ENCODE measurements around the gene NFATC2.
A peak's percentile ranks its signal among the peaks of the same experiment; 100 is the strongest.

The NFATC2 gene

GRCh38 chr20:51417250-51418136 lies 125.0 kb downstream of the NFATC2 start:
- Histone ChIP-seq H3K27ac (ENCODE audit: low read depth, low read length, poor library complexity, severe bottlenecking) (peak overlapping the region; percentile 4), H3K9ac (ENCODE audit: low read length) (no peak overlapping the region), H4K20me1 (ENCODE audit: insufficient read depth, low read length) (no peaks in the 10 kb centered on the region), H3K4me3 (ENCODE audit: low read depth, low read length, poor library complexity, severe bottlenecking) (no peak overlapping the region), H3F3A (ENCODE audit: insufficient read depth, low read length) (no peaks in the 10 kb centered on the region), H3K9me3 (ENCODE audit: low read length) (no peaks in the 10 kb centered on the region), H3K27me3 (ENCODE audit: insufficient read depth, low read length) (no peaks in the 10 kb centered on the region), H3K4me1 (ENCODE audit: insufficient read depth, low read length, severe bottlenecking) (peaks cover 31% of the 10 kb centered on the region), H2AFZ (ENCODE audit: low read length) (no peak overlapping the region), H3K36me3 (ENCODE audit: insufficient read depth, low read length) (peaks cover 50% of the 10 kb centered on the region), H3K79me2 (ENCODE audit: insufficient read depth, low read length) (no peaks in the 10 kb centered on the region), H3K9me2 (ENCODE audit: low read depth, low read length) (no peaks in the 10 kb centered on the region), H3K4me2 (ENCODE audit: low read length) (no peak overlapping the region)
- no peak for TF ChIP-seq CTCF (IDR thresholded peaks at IDR 0.05; ENCODE audit: low read length)
- TF ChIP-seq EZH2 (IDR thresholded peaks at IDR 0.05; ENCODE audit: borderline replicate concordance, low read length): no peak

GRCh38 chr20:51416532-51417249 lies 125.8 kb downstream of the NFATC2 start:
- Histone ChIP-seq H4K20me1 (ENCODE audit: insufficient read depth, low read length) (no peaks in the 10 kb centered on the region), H3K9ac (ENCODE audit: low read length) (no peak overlapping the region), H3K27me3 (ENCODE audit: insufficient read depth, low read length) (no peaks in the 10 kb centered on the region), H3K27ac (ENCODE audit: low read depth, low read length, poor library complexity, severe bottlenecking) (peak overlapping the region; percentile 4), H3K36me3 (ENCODE audit: insufficient read depth, low read length) (peaks cover 42% of the 10 kb centered on the region), H3K9me3 (ENCODE audit: low read length) (no peaks in the 10 kb centered on the region), H3K4me1 (ENCODE audit: insufficient read depth, low read length, severe bottlenecking) (peaks cover 39% of the 10 kb centered on the region), H3K9me2 (ENCODE audit: low read depth, low read length) (no peaks in the 10 kb centered on the region), H2AFZ (ENCODE audit: low read length) (no peak overlapping the region), H3K4me2 (ENCODE audit: low read length) (no peak overlapping the region), H3K79me2 (ENCODE audit: insufficient read depth, low read length) (no peaks in the 10 kb centered on the region), H3F3A (ENCODE audit: insufficient read depth, low read length) (no peaks in the 10 kb centered on the region), H3K4me3 (ENCODE audit: low read depth, low read length, poor library complexity, severe bottlenecking) (no peak overlapping the region)
- no peak for TF ChIP-seq EZH2 (IDR thresholded peaks at IDR 0.05; ENCODE audit: borderline replicate concordance, low read length)
- no peak for TF ChIP-seq CTCF (IDR thresholded peaks at IDR 0.05; ENCODE audit: low read length)

- H2AFZ ChIP-seq (ENCODE audit: low read length): no peak overlapping the region
- H3K79me2 ChIP-seq (ENCODE audit: insufficient read depth, low read length): no peaks in the 10 kb centered on the region
- H3K4me1 ChIP-seq (ENCODE audit: insufficient read depth, low read length, severe bottlenecking): peaks cover 68% of the 10 kb centered on the region
- H3K4me2 ChIP-seq (ENCODE audit: low read length): no peak overlapping the region
- no peak overlapping the region for H3K9ac ChIP-seq (ENCODE audit: low read length)
- no peaks in the 10 kb centered on the region for H3K9me3 ChIP-seq (ENCODE audit: low read length)
- no peaks in the 10 kb centered on the region for H3K9me2 ChIP-seq (ENCODE audit: low read depth, low read length)
- H3K27ac ChIP-seq (ENCODE audit: low read depth, low read length, poor library complexity, severe bottlenecking): peak overlapping the region; percentile 73
- H4K20me1 ChIP-seq (ENCODE audit: insufficient read depth, low read length): no peaks in the 10 kb centered on the region
- no peaks in the 10 kb centered on the region for H3K27me3 ChIP-seq (ENCODE audit: insufficient read depth, low read length)
- no peak for TF ChIP-seq EZH2 (IDR thresholded peaks at IDR 0.05; ENCODE audit: borderline replicate concordance, low read length)
- TF ChIP-seq CTCF (IDR thresholded peaks at IDR 0.05; ENCODE audit: low read length): no peak
- H3F3A ChIP-seq (ENCODE audit: insufficient read depth, low read length): peaks cover 4% of the 10 kb centered on the region; the same call in 1 of the 2 replicates
- H3K36me3 ChIP-seq (ENCODE audit: insufficient read depth, low read length): peaks cover 36% of the 10 kb centered on the region
- H3K4me3 ChIP-seq (ENCODE audit: low read depth, low read length, poor library complexity, severe bottlenecking): no peak overlapping the region
Measured at GRCh38 chr20:51413857-51414256, 128.7 kb downstream of the NFATC2 start.
